ENCODE measurements around the gene AKT2.

The AKT2 gene

GRCh38 chr19:40273469-40274360, 11.4 kb downstream of the AKT2 start:
- no peak for DNase-seq (ENCODE audit: low read depth)
- TF ChIP-seq CTCF (IDR thresholded peaks at IDR 0.05; ENCODE audit: low read depth, low read length, missing control alignments): no peak
- no peak overlapping the region for H3K4me3 ChIP-seq (ENCODE audit: low read depth, low read length)

GRCh38 chr19:40272261-40272660, 12.9 kb downstream of the AKT2 start:
- H3K4me3 ChIP-seq (ENCODE audit: low read depth, low read length): no peak overlapping the region
- no peak for TF ChIP-seq CTCF (IDR thresholded peaks at IDR 0.05; ENCODE audit: low read depth, low read length, missing control alignments)
- DNase-seq (ENCODE audit: low read depth): no peak

- no peak for DNase-seq (ENCODE audit: low read depth)
- H3K4me3 ChIP-seq (ENCODE audit: low read depth, low read length): no peak overlapping the region
- TF ChIP-seq CTCF (IDR thresholded peaks at IDR 0.05; ENCODE audit: low read depth, low read length, missing control alignments): no peak
These were observed 13.4 kb downstream of the AKT2 start for GRCh38 chr19:40271706-40272105.

- no peak for DNase-seq (ENCODE audit: low read depth)
- H3K4me3 ChIP-seq (ENCODE audit: low read depth, low read length): no peak overlapping the region
- TF ChIP-seq CTCF (IDR thresholded peaks at IDR 0.05; ENCODE audit: low read depth, low read length, missing control alignments): no peak
These were observed 14.6 kb downstream of the AKT2 start for GRCh38 chr19:40270362-40271089.

GRCh38 chr19:40269216-40269940, 15.8 kb downstream of the AKT2 start:
- DNase-seq (ENCODE audit: low read depth): no peak
- no peak overlapping the region for H3K4me3 ChIP-seq (ENCODE audit: low read depth, low read length)
- TF ChIP-seq CTCF (IDR thresholded peaks at IDR 0.05; ENCODE audit: low read depth, low read length, missing control alignments): no peak

GRCh38 chr19:40267601-40267997, 17.5 kb downstream of the AKT2 start:
- TF ChIP-seq CTCF (IDR thresholded peaks at IDR 0.05; ENCODE audit: low read depth, low read length, missing control alignments): no peak
- H3K4me3 ChIP-seq (ENCODE audit: low read depth, low read length): no peak overlapping the region

More at GRCh38 chr19:40267601-40267997, 17.5 kb downstream of the AKT2 start:
- DNase-seq (ENCODE audit: low read depth): no peak
